Esophagus muscularis mucosa (tissue), 4 donors: Measurements from ENCODE around the gene CAPZB. TPM values are rescaled to one million over a fixed set of nuclear protein-coding genes. Genes with fewer than 3 reads are reported as not detected.
"Not testable (repeated sequence)": the region's sequence is repeated elsewhere in the genome, so short reads cannot be mapped to it uniquely, and the experiment has no call there.

Experiments used
- DNase-seq: peaks from one replicate; pipeline ENCODE4 v3.0.0-alpha.2; 2017; ENCODE audit errors: extremely low spot score
- H3K27ac ChIP-seq, 4 donors: fragments of 200-600 bp; sonication (generic); replicated peaks in 1 of 4; 1 replicate in 3 of 4; 2 replicates in 1 of 4; pipeline ENCODE4 v1.5.1; 2016 to 2019; ENCODE audit warnings: mild to moderate bottlenecking in 1 of 4
- H3K27me3 ChIP-seq, 4 donors: fragments of 200-600 bp; sonication (generic); one replicate each; pipeline versions ENCODE4 v1.5.1 to v1.6.0; 2016 to 2019
- H3K36me3 ChIP-seq, 4 donors: fragments of 200-600 bp; sonication (generic); one replicate each; pipeline ENCODE4 v1.5.1; 2016 to 2019
- H3K4me1 ChIP-seq, 4 donors: fragments of 200-600 bp; sonication (generic); one replicate each; pipeline ENCODE4 v1.5.1; 2016 to 2019
- H3K4me3 ChIP-seq, 4 donors: fragments of 200-600 bp; sonication (generic); 1 replicate in 2 of 4; 2 replicates in 2 of 4; pipeline ENCODE4 v1.5.1; 2016 to 2019; ENCODE audit warnings: mild to moderate bottlenecking in 4 of 4, moderate library complexity in 1 of 4
- H3K9me3 ChIP-seq, 4 donors: fragments of 200-600 bp; sonication (generic); 1 replicate in 3 of 4; 2 replicates in 1 of 4; pipeline ENCODE4 v1.5.1; 2016 to 2019
- EP300 ChIP-seq: sonication (generic); formaldehyde crosslinking; IDR thresholded peaks from one replicate; pipeline ENCODE4 v1.6.1; 2017; ENCODE audit warnings: antibody characterized with exemption
- POLR2A ChIP-seq: fragments of 450-650 bp; IDR thresholded peaks from one replicate; pipeline ENCODE4 v1.6.1; 2017; ENCODE audit warnings: antibody characterized with exemption, moderate library complexity, mild to moderate bottlenecking, low read depth
- POLR2AphosphoS5 ChIP-seq, 2 donors: sonication (generic); formaldehyde crosslinking; IDR thresholded peaks; one replicate each; pipeline ENCODE4 v1.6.1; 2017; ENCODE audit warnings: antibody characterized with exemption in 2 of 2
- WGBS: methylation state at CpG from one replicate; pipeline ENCODE4 v1.1.5; 2018; 5-methylcytosine and 5-hydroxymethylcytosine counted together
- intact Hi-C: fragments of 100-400 bp; cut with DNase I; formaldehyde crosslinking; loops from one replicate; pipeline ENCODE4 v1.15.1; 2023
- small RNA-seq, 3 donors: library from RNA; depleted of rRNA; stranded (forward); fragments of <200 nt; gene quantifications; one replicate each; pipeline ENCODE3, GENCODE V24; 2016
- total RNA-seq, 4 donors: library from RNA; depleted of rRNA; stranded (reverse); fragments of >200 nt; gene quantifications; one replicate each; pipeline versions ENCODE4 v1.1.0 to v1.2.1, GENCODE V29; 2016
- TF ChIP-seq, protein P1 (sequence below), 3 experiments: fragments of 200-600 bp in 2 of 3; fragments of 450-650 bp in 1 of 3; sonication (generic) in 2 of 3; IDR thresholded peaks; one replicate each; pipeline ENCODE4 v1.5.1; 2017 to 2019; ENCODE audit warnings: antibody characterized with exemption in 3 of 3, mild to moderate bottlenecking in 2 of 3, moderate library complexity in 1 of 3

Gene CAPZB
- total RNA-seq, 4 donors from 2014 or later = 186 to 261 (median 203) TPM

DNA sequence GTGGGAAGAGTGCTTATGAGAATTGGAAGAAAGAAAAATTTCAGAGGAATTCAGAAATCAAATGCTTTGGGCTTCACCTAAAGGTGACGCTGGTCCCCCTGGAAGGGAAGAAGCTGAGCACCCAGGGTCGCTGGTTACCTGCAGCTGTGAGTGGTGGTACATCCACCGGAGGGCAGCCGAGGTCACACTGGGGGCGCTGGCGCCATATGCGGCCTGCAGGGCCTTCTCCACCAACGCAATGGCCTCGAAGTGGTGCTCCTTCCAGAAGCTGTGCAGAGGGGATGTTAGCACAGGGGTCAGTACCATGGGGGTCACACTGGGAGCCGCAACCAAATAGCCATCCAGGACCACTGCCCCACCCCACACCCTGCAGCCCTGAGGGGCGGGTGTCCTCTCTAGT lies 179.5 kb downstream of the CAPZB start:
- Histone ChIP-seq H3K36me3 (peaks cover 22 to 75% (median 61%) of the 10 kb centered on the region in 4 donors), H3K4me1 (peaks cover 3 to 15% (median 11%) of the 10 kb centered on the region in 4 donors), H3K27me3 (no peaks in the 10 kb centered on the region), H3K27ac (no peak overlapping the region), H3K4me3 (no peak overlapping the region), H3K9me3 (no peaks in the 10 kb centered on the region)
- intact Hi-C loops = loop anchor here (10.0 kb wide), 1 partner anchor 51 kb away; the partner anchor contains the start of genes EMC1 and MRTO4
- no peak for DNase-seq
- WGBS = 96% methylated on average over 10 of the region's 11 CpGs
- no peak for TF ChIP-seq POLR2AphosphoS5 (IDR thresholded peaks at IDR 0.05)
- TF ChIP-seq POLR2A = no peak
- TF ChIP-seq EP300 = no peak
- TF ChIP-seq, protein P1, sequence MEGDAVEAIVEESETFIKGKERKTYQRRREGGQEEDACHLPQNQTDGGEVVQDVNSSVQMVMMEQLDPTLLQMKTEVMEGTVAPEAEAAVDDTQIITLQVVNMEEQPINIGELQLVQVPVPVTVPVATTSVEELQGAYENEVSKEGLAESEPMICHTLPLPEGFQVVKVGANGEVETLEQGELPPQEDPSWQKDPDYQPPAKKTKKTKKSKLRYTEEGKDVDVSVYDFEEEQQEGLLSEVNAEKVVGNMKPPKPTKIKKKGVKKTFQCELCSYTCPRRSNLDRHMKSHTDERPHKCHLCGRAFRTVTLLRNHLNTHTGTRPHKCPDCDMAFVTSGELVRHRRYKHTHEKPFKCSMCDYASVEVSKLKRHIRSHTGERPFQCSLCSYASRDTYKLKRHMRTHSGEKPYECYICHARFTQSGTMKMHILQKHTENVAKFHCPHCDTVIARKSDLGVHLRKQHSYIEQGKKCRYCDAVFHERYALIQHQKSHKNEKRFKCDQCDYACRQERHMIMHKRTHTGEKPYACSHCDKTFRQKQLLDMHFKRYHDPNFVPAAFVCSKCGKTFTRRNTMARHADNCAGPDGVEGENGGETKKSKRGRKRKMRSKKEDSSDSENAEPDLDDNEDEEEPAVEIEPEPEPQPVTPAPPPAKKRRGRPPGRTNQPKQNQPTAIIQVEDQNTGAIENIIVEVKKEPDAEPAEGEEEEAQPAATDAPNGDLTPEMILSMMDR (IDR thresholded peaks at IDR 0.05) = no peak

DNA sequence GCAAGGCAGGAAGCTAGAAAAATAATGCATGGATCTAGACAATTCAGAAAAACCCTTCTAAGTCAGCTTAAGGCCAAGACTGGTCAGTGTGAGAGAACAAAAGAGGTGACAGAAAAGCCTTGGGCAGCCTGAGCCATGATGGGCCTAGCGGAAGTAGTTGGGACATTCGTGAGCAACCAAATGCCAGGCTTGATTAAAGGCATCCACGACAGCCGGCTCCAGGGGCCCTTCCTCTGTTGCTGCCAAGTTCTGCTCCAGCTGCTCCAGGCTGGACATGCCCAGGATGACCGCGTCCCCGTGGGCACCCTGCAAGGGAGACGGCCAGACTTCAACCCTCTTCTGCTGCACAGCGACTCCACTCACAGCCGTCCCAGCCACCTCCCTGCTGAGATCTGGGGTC lies 181.3 kb downstream of the CAPZB start:
- intact Hi-C loops = loop anchor here (10.0 kb wide), 1 partner anchor 49 kb away; the partner anchor contains the start of genes EMC1 and MRTO4
- peaks cover 22 to 80% (median 61%) of the 10 kb centered on the region in 4 donors for H3K36me3 ChIP-seq
- H3K4me3 ChIP-seq, H3K4me1 ChIP-seq, H3K9me3 ChIP-seq, H3K27ac ChIP-seq, DNase-seq, H3K27me3 ChIP-seq: not testable (repeated sequence)
- 90% methylated on average over 10 of the region's 10 CpGs for WGBS

DNA sequence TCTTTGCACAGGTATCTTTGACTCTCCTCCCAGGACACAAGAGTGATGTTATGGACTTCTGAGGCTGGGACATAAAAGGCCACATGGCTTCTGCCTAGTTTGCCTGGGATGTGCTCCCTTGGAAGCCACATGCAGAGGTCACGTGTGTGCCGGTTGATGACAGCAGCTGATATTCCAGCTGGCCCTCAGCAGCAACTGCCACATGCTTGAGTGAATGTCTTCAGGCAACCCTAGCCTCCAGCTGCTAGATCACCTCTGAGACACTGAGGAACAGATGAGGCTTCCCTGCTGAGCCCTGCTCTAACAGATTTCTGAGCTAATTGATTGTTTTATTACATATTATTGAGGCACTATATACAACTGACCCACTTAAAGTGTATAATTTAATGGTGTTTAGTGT lies 185.1 kb downstream of the CAPZB start:
- no peaks in the 10 kb centered on the region for H3K4me1 ChIP-seq
- WGBS = 100% methylated on average over 2 of the region's 2 CpGs
- no peak for DNase-seq
- H3K4me3 ChIP-seq = no peak overlapping the region
- no peak overlapping the region for H3K27ac ChIP-seq
- peaks cover 17 to 47% (median 26%) of the 10 kb centered on the region in 4 donors for H3K36me3 ChIP-seq
- H3K9me3 ChIP-seq = peaks cover 0 to 1% (median under 1%) of the 10 kb centered on the region in 4 donors
- H3K27me3 ChIP-seq = no peaks in the 10 kb centered on the region
- TF ChIP-seq EP300 (no peak), POLR2AphosphoS5 (IDR thresholded peaks at IDR 0.05) (no peak), POLR2A (no peak)
- TF ChIP-seq, protein P1 (IDR thresholded peaks at IDR 0.05) = no peak
- intact Hi-C loops = loop anchor here (10.0 kb wide), 1 partner anchor 45 kb away; the partner anchor contains the start of genes EMC1 and MRTO4

DNA sequence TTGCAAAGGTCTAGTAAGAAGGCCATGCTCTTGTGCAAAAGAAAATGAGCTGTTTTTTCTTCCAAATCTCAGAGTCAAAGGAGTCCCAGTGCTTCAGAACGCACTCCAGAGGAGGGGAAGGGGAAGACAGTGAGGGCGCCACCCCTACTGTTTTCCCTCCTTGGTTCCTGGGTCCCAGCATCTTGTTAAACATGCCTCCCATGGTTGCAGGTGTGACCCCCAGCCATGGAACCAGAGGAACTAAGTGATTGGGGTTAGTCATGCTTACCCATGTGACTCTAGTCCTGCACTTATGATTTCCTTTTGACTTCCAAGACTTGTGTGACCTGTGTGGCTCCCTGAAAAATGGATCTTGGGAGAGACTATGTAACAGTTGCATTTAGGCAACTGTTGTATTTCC lies 190.7 kb downstream of the CAPZB start:
- intact Hi-C loops = no loop called here
- TF ChIP-seq POLR2AphosphoS5 (IDR thresholded peaks at IDR 0.05) (no peak), POLR2A (no peak), EP300 (no peak)
- TF ChIP-seq, protein P1 (IDR thresholded peaks at IDR 0.05) = no peak
- DNase-seq = no peak
- no peak overlapping the region for H3K4me3 ChIP-seq
- H3K27me3 ChIP-seq = no peaks in the 10 kb centered on the region
- WGBS = 94% methylated on average over 2 of the region's 2 CpGs
- peaks cover 0 to under 1% (median 0%) of the 10 kb centered on the region in 4 donors for H3K4me1 ChIP-seq
- peaks cover 0 to 14% (median 13%) of the 10 kb centered on the region in 4 donors for H3K9me3 ChIP-seq
- H3K27ac ChIP-seq = no peak overlapping the region
- peaks cover 0 to 7% (median 2%) of the 10 kb centered on the region in 4 donors for H3K36me3 ChIP-seq

DNA sequence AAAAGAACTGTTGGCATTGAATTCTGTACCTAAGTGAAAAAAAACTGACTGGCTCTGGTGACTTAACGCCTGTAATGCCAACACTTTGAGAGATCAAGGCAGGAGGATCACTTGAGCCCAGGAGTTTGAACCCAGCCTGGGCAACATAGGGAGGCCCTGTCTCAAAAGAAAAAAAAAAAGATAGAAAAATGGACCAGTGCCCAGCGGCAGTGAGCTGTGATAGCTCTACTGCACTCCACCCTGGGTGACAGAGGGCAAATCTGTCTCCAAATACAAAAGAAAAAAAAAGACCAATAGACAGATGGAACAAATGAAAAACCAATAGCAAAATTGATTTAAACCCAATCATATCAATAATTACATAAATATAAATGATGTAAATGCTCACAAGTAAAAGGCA lies 196.1 kb downstream of the CAPZB start:
- no peaks in the 10 kb centered on the region for H3K27me3 ChIP-seq
- peaks cover 5 to 17% (median 14%) of the 10 kb centered on the region in 4 donors for H3K4me1 ChIP-seq
- TF ChIP-seq POLR2A (no peak), EP300 (no peak), POLR2AphosphoS5 (IDR thresholded peaks at IDR 0.05) (no peak)
- TF ChIP-seq, protein P1 (IDR thresholded peaks at IDR 0.05) = no peak
- H3K4me3 ChIP-seq = peak overlapping the region; percentile 46 to 60 (median 49)
- H3K36me3 ChIP-seq = peaks cover 0 to 5% (median 0%) of the 10 kb centered on the region in 4 donors
- peaks cover 0 to 6% (median 2%) of the 10 kb centered on the region in 4 donors for H3K9me3 ChIP-seq
- H3K27ac ChIP-seq = no peak overlapping the region
- WGBS = 61% methylated on average over 2 of the region's 2 CpGs
- intact Hi-C loops = no loop called here
- DNase-seq = no peak

Small RNAs within 50 kb of the gene (small RNA-seq; reads per million reads assigned to genes)
- 0 reads per million in 3 donors for gene RN7SL277P
- 0 reads per million in 3 donors for gene RNU4-28P
- gene RNU6-1099P = 0 reads per million in 3 donors

Other genes starting within 250 kb of the CAPZB start
- 10 to 100 TPM; 16.2 to 43.1 (median 36.1) TPM for gene EMC1, start 234.0 kb downstream of the CAPZB start, total RNA-seq
- gene MRTO4, start 233.7 kb downstream of the CAPZB start, total RNA-seq = 10 to 100 TPM in 3 of 4 donors, 1 to 10 TPM in 1; 10.0 to 26.2 (median 16.9) TPM
- 1 to 10 TPM in 1 of 4 donors, under 1 TPM in 3; 0.13 to 1.6 (median 0.66) TPM for gene AKR7A3, start 196.8 kb downstream of the CAPZB start, total RNA-seq
- gene AKR7A2, start 173.4 kb downstream of the CAPZB start, total RNA-seq = 10 to 100 TPM; 45.2 to 68.2 (median 59.6) TPM
- 10 to 100 TPM in 3 of 4 donors, 1 to 10 TPM in 1; 10.0 to 16.5 (median 11.3) TPM for gene SLC66A1, start 173.2 kb downstream of the CAPZB start, total RNA-seq
- 100 to 1,000 TPM; 194 to 469 (median 307) TPM for gene NBL1, start 158.8 kb upstream of the CAPZB start, total RNA-seq
- gene HTR6, start 179.3 kb upstream of the CAPZB start, total RNA-seq = not detected